NOMO-1 (cell line): Measurements from ENCODE around the gene SLC8A1.

Experiments
- DNase-seq, 2 experiments: peaks; one replicate each; lab custom pipeline; 2025; ENCODE audit not compliant: unreplicated experiment in 2 of 2; lab: John Stamatoyannopoulos, UW

The SLC8A1 gene

GRCh38 chr2:40451918-40452605 is at the start of gene SLC8A1:
Gene SLC8A1, minus strand, starts transcription at chr2:40452090.
- peak; percentile 48 to 65 for DNase-seq

GRCh38 chr2:40499437-40499836 is 47.5 kb upstream of the SLC8A1 start:
- DNase-seq: no peak

GRCh38 chr2:40497251-40497859 is 45.5 kb upstream of the SLC8A1 start:
- no peak for DNase-seq

- DNase-seq: no peak
These were observed 37.7 kb upstream of the SLC8A1 start for GRCh38 chr2:40489678-40489960.

GRCh38 chr2:40488927-40489677 is 37.2 kb upstream of the SLC8A1 start:
- peak in 1 of 2 experiments; percentile 15 for DNase-seq

GRCh38 chr2:40488101-40488601 is 36.3 kb upstream of the SLC8A1 start:
- DNase-seq: peak in 1 of 2 experiments; percentile 55

GRCh38 chr2:40487602-40488001 is 35.7 kb upstream of the SLC8A1 start:
- DNase-seq: peak; percentile 65 to 78

GRCh38 chr2:40485854-40486253 is 34.0 kb upstream of the SLC8A1 start:
- DNase-seq: no peak

GRCh38 chr2:40485318-40485717 is 33.4 kb upstream of the SLC8A1 start:
- DNase-seq: peak in 1 of 2 experiments; percentile 79

- DNase-seq: no peak
These were observed 31.8 kb upstream of the SLC8A1 start for GRCh38 chr2:40483549-40484243.

GRCh38 chr2:40480596-40480995 is 28.7 kb upstream of the SLC8A1 start:
- DNase-seq: no peak

- peak; percentile 71 to 96 for DNase-seq
These were observed 28.2 kb upstream of the SLC8A1 start for GRCh38 chr2:40480073-40480472.

GRCh38 chr2:40477361-40477760 is 25.5 kb upstream of the SLC8A1 start:
- no peak for DNase-seq

- DNase-seq: no peak
These were observed 24.5 kb upstream of the SLC8A1 start for GRCh38 chr2:40476436-40476835.

GRCh38 chr2:40474306-40474705 is 22.4 kb upstream of the SLC8A1 start:
- DNase-seq: no peak

GRCh38 chr2:40471866-40472265 is 20.0 kb upstream of the SLC8A1 start:
- DNase-seq: no peak

GRCh38 chr2:40470822-40471813 is 19.2 kb upstream of the SLC8A1 start:
- DNase-seq: peak; percentile 50 to 74

- DNase-seq: no peak
These were observed 15.2 kb upstream of the SLC8A1 start for GRCh38 chr2:40466935-40467572.

GRCh38 chr2:40466332-40466906 is 14.5 kb upstream of the SLC8A1 start:
- DNase-seq: peak; percentile 29 to 44
